C4-2B (cell line): ENCODE results near the gene TYROBP.

Experiments
- H3K27ac ChIP-seq: fragments of 450-650 bp; 2 replicates; pipeline ENCODE4 v1.5.1; 2017
- ZFX ChIP-seq: fragments of 450-650 bp; IDR thresholded peaks from 2 replicates; pipeline ENCODE4 v1.6.1; 2017
- TF ChIP-seq, protein P1 (sequence below): fragments of 450-650 bp; conservative IDR thresholded peaks from 2 replicates; pipeline ENCODE4 v1.5.1; 2017; ENCODE audit warnings: mild to moderate bottlenecking

Gene TYROBP

DNA sequence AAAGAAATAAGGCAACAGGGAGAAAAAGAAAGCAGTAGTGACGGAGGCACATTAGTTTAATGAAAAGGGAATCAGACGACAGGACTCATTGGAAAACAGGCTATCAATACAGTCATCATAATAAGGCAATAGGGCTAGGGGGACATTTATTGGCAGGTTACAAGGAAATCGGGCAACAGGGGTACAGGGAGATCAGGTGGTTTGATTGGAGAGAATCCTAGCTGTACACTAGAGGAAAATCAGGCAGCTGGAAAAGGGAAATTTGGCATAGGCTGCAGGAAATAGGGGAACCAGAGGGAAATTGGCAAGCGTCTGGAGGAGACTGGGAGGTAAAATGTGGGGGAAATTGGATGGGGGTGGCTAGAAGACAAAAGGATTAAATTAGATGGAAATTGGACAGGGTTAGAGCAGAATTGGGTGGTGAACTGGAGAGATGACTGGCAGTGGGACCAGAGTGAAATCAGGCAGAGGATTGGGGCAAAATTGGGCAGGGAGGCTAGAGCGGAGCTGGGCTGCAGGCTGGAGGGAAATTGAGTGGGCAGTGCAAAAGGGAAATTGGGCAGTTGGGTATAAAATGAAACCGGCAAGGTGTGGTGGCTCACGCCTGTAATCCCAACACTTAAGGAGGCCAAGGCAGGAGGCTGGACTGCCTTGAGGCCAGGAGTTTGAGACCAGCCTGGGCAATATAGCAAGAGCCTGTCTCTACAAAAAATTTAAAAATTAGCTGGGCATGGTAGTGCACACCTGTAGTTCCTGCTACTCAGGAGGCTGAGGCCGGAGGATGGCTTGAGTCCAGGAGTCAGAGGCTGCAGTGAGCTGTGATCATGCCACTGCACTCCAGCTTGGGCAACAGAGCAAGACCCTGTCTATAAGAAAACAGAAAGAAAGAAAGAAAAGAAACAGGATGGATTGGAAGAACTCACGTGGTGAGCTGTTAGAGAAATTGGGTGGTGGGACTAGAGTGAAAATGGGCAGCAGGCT is 35.5 kb upstream of the TYROBP start:
- TF ChIP-seq, protein P1, sequence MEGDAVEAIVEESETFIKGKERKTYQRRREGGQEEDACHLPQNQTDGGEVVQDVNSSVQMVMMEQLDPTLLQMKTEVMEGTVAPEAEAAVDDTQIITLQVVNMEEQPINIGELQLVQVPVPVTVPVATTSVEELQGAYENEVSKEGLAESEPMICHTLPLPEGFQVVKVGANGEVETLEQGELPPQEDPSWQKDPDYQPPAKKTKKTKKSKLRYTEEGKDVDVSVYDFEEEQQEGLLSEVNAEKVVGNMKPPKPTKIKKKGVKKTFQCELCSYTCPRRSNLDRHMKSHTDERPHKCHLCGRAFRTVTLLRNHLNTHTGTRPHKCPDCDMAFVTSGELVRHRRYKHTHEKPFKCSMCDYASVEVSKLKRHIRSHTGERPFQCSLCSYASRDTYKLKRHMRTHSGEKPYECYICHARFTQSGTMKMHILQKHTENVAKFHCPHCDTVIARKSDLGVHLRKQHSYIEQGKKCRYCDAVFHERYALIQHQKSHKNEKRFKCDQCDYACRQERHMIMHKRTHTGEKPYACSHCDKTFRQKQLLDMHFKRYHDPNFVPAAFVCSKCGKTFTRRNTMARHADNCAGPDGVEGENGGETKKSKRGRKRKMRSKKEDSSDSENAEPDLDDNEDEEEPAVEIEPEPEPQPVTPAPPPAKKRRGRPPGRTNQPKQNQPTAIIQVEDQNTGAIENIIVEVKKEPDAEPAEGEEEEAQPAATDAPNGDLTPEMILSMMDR, result no peak
- TF ChIP-seq ZFX, result no peak
- no peak overlapping the region for H3K27ac ChIP-seq

GRCh38 chr19:35942235-35942634 is 34.1 kb upstream of the TYROBP start:
- no peak overlapping the region for H3K27ac ChIP-seq
- TF ChIP-seq, protein P1, result no peak
- no peak for TF ChIP-seq ZFX

DNA sequence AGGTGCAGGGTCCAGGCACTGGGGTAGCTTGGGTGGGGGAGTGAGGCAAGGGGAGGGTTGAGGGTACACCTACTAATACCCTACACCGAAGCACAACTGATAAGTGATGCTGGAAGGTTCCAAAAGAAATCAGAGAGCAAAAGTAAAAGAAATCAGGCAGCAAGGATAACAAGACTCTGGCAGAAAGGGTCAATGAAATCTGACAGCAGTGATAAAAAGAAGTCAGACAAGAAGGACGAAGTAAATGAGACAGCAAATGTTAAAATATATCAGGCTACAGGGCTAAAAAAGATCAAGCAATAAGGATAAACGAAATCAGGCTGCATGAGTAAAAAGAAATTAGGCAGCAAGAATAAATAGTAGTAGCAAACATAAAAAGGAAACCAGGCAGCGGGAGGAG is 32.7 kb upstream of the TYROBP start:
- H3K27ac ChIP-seq, result no peak overlapping the region
- TF ChIP-seq, protein P1, result no peak

DNA sequence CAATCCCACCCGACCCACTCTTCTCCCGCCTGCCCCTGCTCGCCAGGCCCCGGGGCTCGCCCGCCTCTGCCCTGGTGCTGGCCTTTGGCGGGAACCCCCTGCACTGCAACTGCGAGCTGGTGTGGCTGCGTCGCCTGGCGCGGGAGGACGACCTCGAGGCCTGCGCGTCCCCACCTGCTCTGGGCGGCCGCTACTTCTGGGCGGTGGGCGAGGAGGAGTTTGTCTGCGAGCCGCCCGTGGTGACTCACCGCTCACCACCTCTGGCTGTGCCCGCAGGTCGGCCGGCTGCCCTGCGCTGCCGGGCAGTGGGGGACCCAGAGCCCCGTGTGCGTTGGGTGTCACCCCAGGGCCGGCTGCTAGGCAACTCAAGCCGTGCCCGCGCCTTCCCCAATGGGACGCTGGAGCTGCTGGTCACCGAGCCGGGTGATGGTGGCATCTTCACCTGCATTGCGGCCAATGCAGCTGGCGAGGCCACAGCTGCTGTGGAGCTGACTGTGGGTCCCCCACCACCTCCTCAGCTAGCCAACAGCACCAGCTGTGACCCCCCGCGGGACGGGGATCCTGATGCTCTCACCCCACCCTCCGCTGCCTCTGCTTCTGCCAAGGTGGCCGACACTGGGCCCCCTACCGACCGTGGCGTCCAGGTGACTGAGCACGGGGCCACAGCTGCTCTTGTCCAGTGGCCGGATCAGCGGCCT is 32.1 kb upstream of the TYROBP start:
- no peak for TF ChIP-seq ZFX
- TF ChIP-seq, protein P1, result no peak
- no peak overlapping the region for H3K27ac ChIP-seq

DNA sequence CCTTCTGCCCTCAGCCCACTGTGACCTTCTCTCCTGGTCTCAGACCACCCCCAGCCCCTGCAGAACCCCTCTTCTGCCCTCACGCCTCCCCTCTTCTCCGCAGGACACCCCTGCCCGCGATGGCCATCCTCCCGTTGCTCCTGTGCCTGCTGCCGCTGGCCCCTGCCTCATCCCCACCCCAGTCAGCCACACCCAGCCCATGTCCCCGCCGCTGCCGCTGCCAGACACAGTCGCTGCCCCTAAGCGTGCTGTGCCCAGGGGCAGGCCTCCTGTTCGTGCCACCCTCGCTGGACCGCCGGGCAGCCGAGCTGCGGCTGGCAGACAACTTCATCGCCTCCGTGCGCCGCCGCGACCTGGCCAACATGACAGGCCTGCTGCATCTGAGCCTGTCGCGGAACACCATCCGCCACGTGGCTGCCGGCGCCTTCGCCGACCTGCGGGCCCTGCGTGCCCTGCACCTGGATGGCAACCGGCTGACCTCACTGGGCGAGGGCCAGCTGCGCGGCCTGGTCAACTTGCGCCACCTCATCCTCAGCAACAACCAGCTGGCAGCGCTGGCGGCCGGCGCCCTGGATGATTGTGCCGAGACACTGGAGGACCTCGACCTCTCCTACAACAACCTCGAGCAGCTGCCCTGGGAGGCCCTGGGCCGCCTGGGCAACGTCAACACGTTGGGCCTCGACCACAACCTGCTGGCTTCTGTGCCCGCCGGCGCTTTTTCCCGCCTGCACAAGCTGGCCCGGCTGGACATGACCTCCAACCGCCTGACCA is 31.4 kb upstream of the TYROBP start:
- TF ChIP-seq ZFX, result no peak
- TF ChIP-seq, protein P1, result no peak
- no peak overlapping the region for H3K27ac ChIP-seq

- H3K27ac ChIP-seq, result no peak overlapping the region
- TF ChIP-seq, protein P1, result no peak
- no peak for TF ChIP-seq ZFX
These were observed 30.5 kb upstream of the TYROBP start for GRCh38 chr19:35938282-35939224.
